ENCODE data around the gene HSD17B14.

DNA sequence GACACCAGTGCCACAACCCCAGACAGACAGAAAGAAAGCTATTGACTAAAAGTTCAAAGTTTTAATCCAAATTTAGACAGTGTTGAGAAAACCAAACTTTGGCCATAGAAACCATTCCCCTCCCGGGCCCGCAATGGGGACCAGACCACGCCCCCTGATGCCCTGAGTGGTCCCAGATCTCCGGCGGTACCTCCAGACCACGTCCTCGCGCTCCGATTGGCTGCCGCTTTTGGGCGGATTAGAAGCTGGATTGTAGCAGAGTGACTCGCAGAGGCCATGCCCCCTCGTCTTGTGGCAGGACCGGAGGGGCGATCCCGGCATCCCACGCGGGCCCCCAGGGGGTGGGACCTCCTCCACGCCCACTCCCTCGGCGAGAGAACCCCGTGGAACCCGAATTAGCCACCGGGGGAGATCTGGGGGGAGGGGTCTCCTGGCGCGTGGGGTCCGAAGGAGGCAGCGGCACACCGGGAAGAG, 797 bp upstream of the HSD17B14 start:
- TF ChIP-seq, protein P1, sequence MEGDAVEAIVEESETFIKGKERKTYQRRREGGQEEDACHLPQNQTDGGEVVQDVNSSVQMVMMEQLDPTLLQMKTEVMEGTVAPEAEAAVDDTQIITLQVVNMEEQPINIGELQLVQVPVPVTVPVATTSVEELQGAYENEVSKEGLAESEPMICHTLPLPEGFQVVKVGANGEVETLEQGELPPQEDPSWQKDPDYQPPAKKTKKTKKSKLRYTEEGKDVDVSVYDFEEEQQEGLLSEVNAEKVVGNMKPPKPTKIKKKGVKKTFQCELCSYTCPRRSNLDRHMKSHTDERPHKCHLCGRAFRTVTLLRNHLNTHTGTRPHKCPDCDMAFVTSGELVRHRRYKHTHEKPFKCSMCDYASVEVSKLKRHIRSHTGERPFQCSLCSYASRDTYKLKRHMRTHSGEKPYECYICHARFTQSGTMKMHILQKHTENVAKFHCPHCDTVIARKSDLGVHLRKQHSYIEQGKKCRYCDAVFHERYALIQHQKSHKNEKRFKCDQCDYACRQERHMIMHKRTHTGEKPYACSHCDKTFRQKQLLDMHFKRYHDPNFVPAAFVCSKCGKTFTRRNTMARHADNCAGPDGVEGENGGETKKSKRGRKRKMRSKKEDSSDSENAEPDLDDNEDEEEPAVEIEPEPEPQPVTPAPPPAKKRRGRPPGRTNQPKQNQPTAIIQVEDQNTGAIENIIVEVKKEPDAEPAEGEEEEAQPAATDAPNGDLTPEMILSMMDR (IDR thresholded peaks at IDR 0.05) = no peak
- peak in 1 of 4 donors; percentile 42 for TF ChIP-seq POLR2A (IDR thresholded peaks at IDR 0.05)
